PFSK-1 (cell line): ENCODE results near the gene TREM1. TPM values are rescaled to one million over a fixed set of nuclear protein-coding genes. Genes with fewer than 3 reads are reported as not detected.

Source experiments
- FOXP2 ChIP-seq: optimal IDR thresholded peaks from 2 replicates; pipeline ENCODE3; 2011; ENCODE audit warnings: borderline replicate concordance, control low read depth, inconsistent platforms; ENCODE audit not compliant: insufficient read depth; ENCODE audit errors: extremely low read length, extremely low read depth
- POLR2AphosphoS5 ChIP-seq: IDR thresholded peaks from 2 replicates; pipeline ENCODE4 v1.6.1; 2012; ENCODE audit warnings: low read depth, mild to moderate bottlenecking, control low read depth, low read length, moderate library complexity
- REST ChIP-seq, 2 experiments: IDR thresholded peaks; 2 replicates each; pipeline versions ENCODE4 v1.6.1 to v1.8.0; 2011 to 2012; ENCODE audit warnings: low read depth in 2 of 2, low read length in 2 of 2, control low read depth in 1 of 2, inconsistent platforms in 1 of 2, mild to moderate bottlenecking in 1 of 2, moderate library complexity in 1 of 2; ENCODE audit not compliant: insufficient read depth in 1 of 2
- SIN3A ChIP-seq: IDR thresholded peaks from 2 replicates; pipeline ENCODE4 v1.6.1; 2012; ENCODE audit warnings: mild to moderate bottlenecking, low read length, moderate library complexity, borderline replicate concordance; ENCODE audit not compliant: insufficient read depth
- TAF1 ChIP-seq: IDR thresholded peaks from 2 replicates; pipeline ENCODE4 v1.6.1; 2012; ENCODE audit warnings: low read length, control low read depth, borderline replicate concordance; ENCODE audit not compliant: insufficient read depth
- polyA plus RNA-seq: library from polyadenylated mRNA; unstranded; fragments of >200 nt; gene quantifications from one replicate; pipeline ENCODE4 v1.2.1, GENCODE V29; 2012; ENCODE audit warnings: low read depth, missing spikeins; ENCODE audit not compliant: insufficient read length

The TREM1 gene
- not detected for polyA plus RNA-seq

DNA sequence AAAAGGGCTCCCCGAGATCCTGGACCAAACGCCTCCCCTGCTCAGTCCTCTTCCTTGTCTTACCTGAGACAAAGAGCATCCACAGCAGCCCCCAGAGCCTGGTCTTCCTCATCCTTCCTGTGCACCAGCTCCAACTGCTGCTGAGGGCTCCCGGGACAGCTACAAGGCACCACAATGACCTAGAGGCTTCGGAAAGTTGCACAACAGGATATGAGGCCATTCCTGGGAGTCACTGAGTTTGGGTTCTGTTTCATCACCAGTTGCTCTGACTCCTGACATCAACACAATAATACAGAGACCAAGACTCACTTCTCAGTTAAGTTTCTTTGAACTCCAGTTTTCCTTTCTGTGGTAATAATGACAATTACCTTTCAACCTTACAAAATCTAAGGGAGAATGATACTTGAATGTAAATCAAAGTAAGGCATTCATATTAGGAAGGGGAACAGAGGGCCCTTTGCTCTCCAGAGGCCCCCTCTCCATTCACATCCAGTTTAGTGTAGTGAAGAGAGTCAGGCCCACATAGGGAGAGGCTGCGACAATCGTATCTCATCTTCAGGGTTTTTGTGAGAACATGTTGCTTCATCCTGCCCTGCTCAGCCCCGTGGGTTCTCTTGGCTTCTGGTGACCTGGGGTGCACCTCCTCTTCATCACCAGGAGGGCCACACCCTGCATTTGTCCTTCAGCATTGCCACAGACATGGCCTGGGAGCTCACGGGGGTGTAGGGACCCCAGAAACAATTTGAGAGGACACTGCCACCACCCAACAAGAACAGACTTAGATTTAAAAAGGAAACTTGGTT, at the start of gene TREM1:
TREM1 (minus strand) TSS at position 139 of the 803 bp plus-strand sequence; CDS start at position 112, 27 bp downstream.
- TF ChIP-seq REST (IDR thresholded peaks at IDR 0.05; ENCODE audit: insufficient read depth in 1 of 2, low read depth in 2 of 2, low read length in 2 of 2) (no peak), POLR2AphosphoS5 (no peak), TAF1 (no peak), FOXP2 (no peak), SIN3A (no peak)

DNA sequence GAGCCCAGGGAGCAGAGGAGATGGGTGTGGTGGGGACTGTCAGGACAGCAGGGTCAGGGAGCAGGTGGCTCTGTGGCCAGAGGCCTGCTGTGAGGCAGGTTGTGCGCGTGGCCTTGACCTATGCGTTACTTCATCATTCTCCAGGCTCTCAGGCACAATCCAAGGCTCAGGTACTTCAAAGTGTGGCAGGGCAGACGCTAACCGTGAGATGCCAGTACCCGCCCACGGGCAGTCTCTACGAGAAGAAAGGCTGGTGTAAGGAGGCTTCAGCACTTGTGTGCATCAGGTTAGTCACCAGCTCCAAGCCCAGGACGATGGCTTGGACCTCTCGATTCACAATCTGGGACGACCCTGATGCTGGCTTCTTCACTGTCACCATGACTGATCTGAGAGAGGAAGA, 49.5 kb upstream of the TREM1 start:
- no peak for TF ChIP-seq SIN3A
- TF ChIP-seq POLR2AphosphoS5 = no peak
- TF ChIP-seq TAF1 = no peak
- TF ChIP-seq FOXP2 = no peak
- no peak for TF ChIP-seq REST (IDR thresholded peaks at IDR 0.05; ENCODE audit: insufficient read depth in 1 of 2, low read depth in 2 of 2, low read length in 2 of 2)

DNA sequence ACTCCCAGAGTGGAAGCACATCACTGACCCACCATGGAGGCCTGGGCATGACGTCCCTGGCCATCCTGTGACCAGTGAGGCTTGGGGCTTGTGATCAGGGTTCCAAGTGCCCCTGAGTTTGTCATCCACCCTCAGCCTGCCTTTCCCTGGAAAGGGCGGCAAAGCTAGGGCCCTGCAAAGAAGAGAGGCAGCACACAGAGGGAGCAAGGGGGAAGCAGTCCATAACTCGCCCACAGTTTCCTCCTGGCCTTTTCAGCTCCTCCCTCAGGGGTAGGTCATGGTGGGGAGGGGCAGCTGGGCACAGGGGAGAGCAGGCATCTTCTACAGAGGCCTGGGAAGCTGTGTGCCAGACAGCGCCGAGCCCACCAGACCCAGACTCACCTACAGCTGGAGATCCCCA, 48.8 kb upstream of the TREM1 start, which contains the start of gene NCR2:
NCR2 (plus strand) TSS at position 313 of the 400 bp plus-strand sequence. CDS start 269 bp downstream, outside the sequence.
- TF ChIP-seq FOXP2 = no peak
- no peak for TF ChIP-seq SIN3A
- no peak for TF ChIP-seq TAF1
- no peak for TF ChIP-seq REST (IDR thresholded peaks at IDR 0.05; ENCODE audit: insufficient read depth in 1 of 2, low read depth in 2 of 2, low read length in 2 of 2)
- TF ChIP-seq POLR2AphosphoS5 = no peak

GRCh38 chr6:41334482-41335040, 48.1 kb upstream of the TREM1 start:
- TF ChIP-seq REST (IDR thresholded peaks at IDR 0.05; ENCODE audit: insufficient read depth in 1 of 2, low read depth in 2 of 2, low read length in 2 of 2) (no peak), FOXP2 (no peak), POLR2AphosphoS5 (no peak), TAF1 (no peak), SIN3A (no peak)
